Neural cell (in vitro differentiated cells): Measurements from ENCODE around the gene FMC1. TPM values are rescaled to one million over a fixed set of nuclear protein-coding genes. Genes with fewer than 3 reads are reported as not detected.

Experiments
- H2AFZ ChIP-seq: fragments of 200-600, 300-800 bp; sonication (generic), shearing (Covaris generic); 2 replicates; pipeline ENCODE4 v1.6.0; 2014; ENCODE audit warnings: low read depth, mild to moderate bottlenecking, antibody characterized with exemption, low read length, moderate library complexity
- H3F3A ChIP-seq: fragments of 200-600 bp; shearing (Covaris generic); 2 replicates; pipeline ENCODE4 v1.6.1; 2016; ENCODE audit warnings: mild to moderate bottlenecking, moderate library complexity, mixed read lengths, antibody characterized with exemption, low read length; ENCODE audit not compliant: insufficient read depth, poor library complexity, severe bottlenecking
- H3K27ac ChIP-seq: fragments of 200-600, 300-800 bp; sonication (generic), shearing (Covaris generic); 2 replicates; pipeline ENCODE4 v1.5.1; 2014; ENCODE audit warnings: mild to moderate bottlenecking, low read length, moderate library complexity
- H3K27me3 ChIP-seq: fragments of 300-800, 200-600 bp; sonication (generic), shearing (Covaris generic); 2 replicates; pipeline ENCODE4 v1.6.0; 2014; ENCODE audit warnings: mild to moderate bottlenecking, low read depth, low read length, moderate library complexity; ENCODE audit not compliant: insufficient read depth
- H3K36me3 ChIP-seq: fragments of 300-800, 200-600 bp; sonication (generic), shearing (Covaris generic); 2 replicates; pipeline ENCODE4 v1.5.1; 2014; ENCODE audit warnings: mild to moderate bottlenecking, antibody characterized with exemption, low read length, moderate library complexity; ENCODE audit not compliant: insufficient read depth
- H3K4me2 ChIP-seq: fragments of 300-800, 200-600 bp; sonication (generic), shearing (Covaris generic); 2 replicates; pipeline ENCODE4 v1.6.0; 2014; ENCODE audit warnings: mild to moderate bottlenecking, low read length
- H3K4me3 ChIP-seq: fragments of 300-800, 200-600 bp; sonication (generic), shearing (Covaris generic); 2 replicates; pipeline ENCODE4 v1.5.1; 2014; ENCODE audit warnings: mild to moderate bottlenecking, low read length, moderate library complexity
- H3K79me2 ChIP-seq: fragments of 200-600 bp; shearing (Covaris generic); replicated peaks from 2 replicates; pipeline ENCODE4 v1.6.0; 2014; ENCODE audit warnings: mild to moderate bottlenecking, low read length, moderate library complexity; ENCODE audit not compliant: insufficient read depth
- H3K9ac ChIP-seq: fragments of 300-800, 200-600 bp; sonication (generic), shearing (Covaris generic); 2 replicates; pipeline ENCODE4 v1.6.1; 2016; ENCODE audit warnings: mild to moderate bottlenecking, low read length, mixed read lengths
- H3K9me2 ChIP-seq: fragments of 200-600 bp; shearing (Covaris generic); 2 replicates; pipeline ENCODE4 v1.6.1; 2016; ENCODE audit warnings: mild to moderate bottlenecking, low read length, mixed read lengths; ENCODE audit not compliant: insufficient read depth
- H3K9me3 ChIP-seq: fragments of 200-600, 300-800 bp; sonication (generic), shearing (Covaris generic); 2 replicates; pipeline ENCODE4 v1.6.1; 2016; ENCODE audit warnings: mild to moderate bottlenecking, mixed run types, low read length, moderate library complexity, mixed read lengths
- H4K20me1 ChIP-seq: fragments of 200-600 bp; shearing (Covaris generic); 2 replicates; pipeline ENCODE4 v1.6.1; 2016; ENCODE audit warnings: mild to moderate bottlenecking, mixed run types; ENCODE audit not compliant: insufficient read depth
- EP300 ChIP-seq: fragments of 450-650 bp; conservative IDR thresholded peaks from 2 replicates; pipeline ENCODE4 v1.6.1; 2014; ENCODE audit warnings: antibody characterized with exemption, mild to moderate bottlenecking, moderate library complexity; ENCODE audit not compliant: poor library complexity, severe bottlenecking
- EZH2 ChIP-seq: fragments of 200-600, 300-800 bp; shearing (Covaris generic), sonication (generic); IDR thresholded peaks from 2 replicates; pipeline ENCODE4 v1.6.1; 2014; ENCODE audit warnings: antibody characterized with exemption, low read length, borderline replicate concordance, mild to moderate bottlenecking; ENCODE audit not compliant: insufficient read depth, poor library complexity, severe bottlenecking
- MXI1 ChIP-seq: fragments of 450-650 bp; conservative IDR thresholded peaks from 2 replicates; pipeline ENCODE4 v1.6.1; 2014; ENCODE audit warnings: antibody characterized with exemption, mild to moderate bottlenecking; ENCODE audit not compliant: poor library complexity, severe bottlenecking
- POLR2AphosphoS5 ChIP-seq: IDR thresholded peaks from 2 replicates; pipeline ENCODE4 v1.6.1; 2012
- RAD21 ChIP-seq: fragments of 450-650 bp; conservative IDR thresholded peaks from 2 replicates; pipeline ENCODE4 v1.6.1; 2014; ENCODE audit warnings: antibody characterized with exemption, mild to moderate bottlenecking, moderate library complexity
- REST ChIP-seq: IDR thresholded peaks from 2 replicates; pipeline ENCODE4 v1.6.1; 2012; ENCODE audit warnings: borderline replicate concordance
- SMC3 ChIP-seq: fragments of 450-650 bp; conservative IDR thresholded peaks from 2 replicates; pipeline ENCODE4 v1.6.1; 2014; ENCODE audit warnings: antibody characterized with exemption, mild to moderate bottlenecking, moderate library complexity; ENCODE audit not compliant: poor library complexity
- TAF1 ChIP-seq: IDR thresholded peaks from 2 replicates; pipeline ENCODE4 v1.6.1; 2012; ENCODE audit warnings: low read depth
- polyA plus RNA-seq: library from polyadenylated mRNA; depleted of rRNA; stranded (reverse); fragments of >200 nt; gene quantifications from 2 replicates; pipeline ENCODE4 v1.2.3, GENCODE V29; 2014
- TF ChIP-seq, protein P1 (sequence below): fragments of 450-650 bp; IDR thresholded peaks from 2 replicates; pipeline ENCODE4 v1.5.1; 2014; ENCODE audit warnings: antibody characterized with exemption, mild to moderate bottlenecking, moderate library complexity; ENCODE audit not compliant: poor library complexity, severe bottlenecking

The FMC1 gene
- polyA plus RNA-seq, 1 donor from 2014 or later: 54.8 TPM

DNA sequence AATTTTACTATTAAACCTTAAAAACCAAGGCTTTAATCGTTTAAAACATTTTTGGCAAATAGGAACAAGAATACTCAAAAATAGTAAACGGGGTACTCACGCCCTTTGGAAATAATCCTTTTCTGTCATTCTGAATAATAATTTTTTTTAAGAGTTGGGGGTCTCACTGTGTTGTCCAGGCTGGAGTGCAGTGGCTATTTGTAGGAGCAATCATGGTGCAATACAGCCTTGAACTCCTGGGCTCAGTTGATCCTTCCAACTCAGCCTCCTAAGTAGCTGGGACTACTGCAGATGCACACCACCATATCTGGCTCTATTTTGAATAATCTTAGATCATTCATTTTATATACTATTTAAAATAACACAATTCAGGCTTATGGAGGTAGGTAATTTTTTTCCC, 43.5 kb downstream of the FMC1 start:
- H3K79me2 ChIP-seq: peaks cover 13% of the 10 kb centered on the region
- H4K20me1 ChIP-seq: no peaks in the 10 kb centered on the region

DNA sequence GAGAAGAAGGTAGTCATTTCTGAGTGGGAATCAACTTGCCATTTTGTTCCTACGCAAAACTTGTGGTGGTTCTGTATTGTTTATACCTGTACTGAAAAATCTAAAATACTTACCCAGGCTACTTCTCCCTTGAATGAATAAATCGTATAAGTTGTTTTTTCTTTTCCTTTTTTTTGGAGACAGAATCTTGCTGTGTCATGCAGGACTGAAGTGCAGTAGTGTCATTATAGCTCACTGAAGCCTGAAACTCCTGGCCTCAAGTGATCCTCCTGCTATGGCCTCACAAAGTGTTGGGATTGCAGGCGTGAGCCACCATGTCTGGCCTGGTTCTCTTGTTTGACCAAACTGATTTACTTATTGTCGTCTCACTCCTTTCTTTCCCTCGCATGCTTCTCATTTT, 46.5 kb downstream of the FMC1 start:
- no peak overlapping the region for H3K4me3 ChIP-seq
- H3K4me2 ChIP-seq: no peak overlapping the region
- H3K79me2 ChIP-seq: peaks cover 16% of the 10 kb centered on the region
- no peaks in the 10 kb centered on the region for H3K9me3 ChIP-seq
- H3K9me2 ChIP-seq: no peaks in the 10 kb centered on the region
- no peak overlapping the region for H3K9ac ChIP-seq
- no peaks in the 10 kb centered on the region for H3F3A ChIP-seq
- no peak overlapping the region for H2AFZ ChIP-seq
- H3K36me3 ChIP-seq: peaks cover 6% of the 10 kb centered on the region
- H4K20me1 ChIP-seq: no peaks in the 10 kb centered on the region
- H3K27me3 ChIP-seq: no peaks in the 10 kb centered on the region
- no peak overlapping the region for H3K27ac ChIP-seq
- TF ChIP-seq REST (no peak), RAD21 (no peak), POLR2AphosphoS5 (no peak), EZH2 (no peak), SMC3 (no peak), TAF1 (no peak), MXI1 (no peak)
- TF ChIP-seq, protein P1, sequence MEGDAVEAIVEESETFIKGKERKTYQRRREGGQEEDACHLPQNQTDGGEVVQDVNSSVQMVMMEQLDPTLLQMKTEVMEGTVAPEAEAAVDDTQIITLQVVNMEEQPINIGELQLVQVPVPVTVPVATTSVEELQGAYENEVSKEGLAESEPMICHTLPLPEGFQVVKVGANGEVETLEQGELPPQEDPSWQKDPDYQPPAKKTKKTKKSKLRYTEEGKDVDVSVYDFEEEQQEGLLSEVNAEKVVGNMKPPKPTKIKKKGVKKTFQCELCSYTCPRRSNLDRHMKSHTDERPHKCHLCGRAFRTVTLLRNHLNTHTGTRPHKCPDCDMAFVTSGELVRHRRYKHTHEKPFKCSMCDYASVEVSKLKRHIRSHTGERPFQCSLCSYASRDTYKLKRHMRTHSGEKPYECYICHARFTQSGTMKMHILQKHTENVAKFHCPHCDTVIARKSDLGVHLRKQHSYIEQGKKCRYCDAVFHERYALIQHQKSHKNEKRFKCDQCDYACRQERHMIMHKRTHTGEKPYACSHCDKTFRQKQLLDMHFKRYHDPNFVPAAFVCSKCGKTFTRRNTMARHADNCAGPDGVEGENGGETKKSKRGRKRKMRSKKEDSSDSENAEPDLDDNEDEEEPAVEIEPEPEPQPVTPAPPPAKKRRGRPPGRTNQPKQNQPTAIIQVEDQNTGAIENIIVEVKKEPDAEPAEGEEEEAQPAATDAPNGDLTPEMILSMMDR: no peak

More for the DNA sequence above, 43.5 kb downstream of the FMC1 start:
- Histone ChIP-seq H3K4me2 (no peak overlapping the region), H3K4me3 (no peak overlapping the region), H2AFZ (no peak overlapping the region), H3K9me3 (no peaks in the 10 kb centered on the region), H3K27me3 (no peaks in the 10 kb centered on the region), H3F3A (no peaks in the 10 kb centered on the region), H3K9me2 (no peaks in the 10 kb centered on the region), H3K36me3 (peaks cover 6% of the 10 kb centered on the region), H3K27ac (no peak overlapping the region), H3K9ac (no peak overlapping the region)
- TF ChIP-seq POLR2AphosphoS5 (no peak), TAF1 (no peak), EZH2 (no peak), SMC3 (no peak), REST (no peak), RAD21 (no peak), EP300 (no peak), MXI1 (no peak)
- TF ChIP-seq, protein P1: no peak
